Measurements from ENCODE around the gene SLFN12L.

Gene SLFN12L

GRCh38 chr17:35557353-35557752 is 19.9 kb upstream of the SLFN12L start:
- TF ChIP-seq CTCF (IDR thresholded peaks at IDR 0.05; ENCODE audit: low read length, missing control alignments) = no peak
- no peak overlapping the region for H3K4me3 ChIP-seq (replicated peaks; ENCODE audit: low read depth, low read length)
- DNase-seq (ENCODE audit: low read depth) = no peak

- no peak for DNase-seq (ENCODE audit: low read depth)
- H3K4me3 ChIP-seq (replicated peaks; ENCODE audit: low read depth, low read length) = no peak overlapping the region
- peak; percentile 22 for TF ChIP-seq CTCF (IDR thresholded peaks at IDR 0.05; ENCODE audit: low read length, missing control alignments)
Measured at GRCh38 chr17:35555691-35556090, 18.2 kb upstream of the SLFN12L start.

GRCh38 chr17:35554668-35555067 is 17.2 kb upstream of the SLFN12L start:
- no peak for DNase-seq (ENCODE audit: low read depth)
- no peak for TF ChIP-seq CTCF (IDR thresholded peaks at IDR 0.05; ENCODE audit: low read length, missing control alignments)

GRCh38 chr17:35553310-35553709 is 15.8 kb upstream of the SLFN12L start:
- no peak for DNase-seq (ENCODE audit: low read depth)
- no peak overlapping the region for H3K4me3 ChIP-seq (replicated peaks; ENCODE audit: low read depth, low read length)

More at GRCh38 chr17:35554668-35555067, 17.2 kb upstream of the SLFN12L start:
- H3K4me3 ChIP-seq (replicated peaks; ENCODE audit: low read depth, low read length) = no peak overlapping the region

GRCh38 chr17:35548978-35549377 is 11.5 kb upstream of the SLFN12L start:
- DNase-seq (ENCODE audit: low read depth) = no peak
- TF ChIP-seq CTCF (IDR thresholded peaks at IDR 0.05; ENCODE audit: low read length, missing control alignments) = no peak
- H3K4me3 ChIP-seq (replicated peaks; ENCODE audit: low read depth, low read length) = no peak overlapping the region

More at GRCh38 chr17:35553310-35553709, 15.8 kb upstream of the SLFN12L start:
- no peak for TF ChIP-seq CTCF (IDR thresholded peaks at IDR 0.05; ENCODE audit: low read length, missing control alignments)

GRCh38 chr17:35548208-35548810 is 10.8 kb upstream of the SLFN12L start:
- TF ChIP-seq CTCF (IDR thresholded peaks at IDR 0.05; ENCODE audit: low read length, missing control alignments) = no peak
- no peak for DNase-seq (ENCODE audit: low read depth)
- no peak overlapping the region for H3K4me3 ChIP-seq (replicated peaks; ENCODE audit: low read depth, low read length)

- TF ChIP-seq CTCF (IDR thresholded peaks at IDR 0.05; ENCODE audit: low read length, missing control alignments) = no peak
- no peak for DNase-seq (ENCODE audit: low read depth)
- no peak overlapping the region for H3K4me3 ChIP-seq (replicated peaks; ENCODE audit: low read depth, low read length)
Measured at GRCh38 chr17:35546487-35546886, 9.0 kb upstream of the SLFN12L start.
